D721Med (cell line): Measurements from ENCODE around the gene TMEM200C.

Source experiments
- DNase-seq: peaks from one replicate; pipeline ENCODE4 v3.0.0; 2011; ENCODE audit warnings: low spot score; ENCODE audit not compliant: insufficient read length
- FAIRE-seq: peaks from 2 replicates; lab custom pipeline; 2011; peaks lifted over from hg19 to GRCh38; lab: Jason Lieb, UNC
- TF ChIP-seq, protein P1 (sequence below): IDR thresholded peaks from 2 replicates; pipeline ENCODE4 v1.5.1; 2012; ENCODE audit warnings: mild to moderate bottlenecking, control low read depth; ENCODE audit not compliant: insufficient read depth; ENCODE audit errors: missing control alignments

The TMEM200C gene

DNA sequence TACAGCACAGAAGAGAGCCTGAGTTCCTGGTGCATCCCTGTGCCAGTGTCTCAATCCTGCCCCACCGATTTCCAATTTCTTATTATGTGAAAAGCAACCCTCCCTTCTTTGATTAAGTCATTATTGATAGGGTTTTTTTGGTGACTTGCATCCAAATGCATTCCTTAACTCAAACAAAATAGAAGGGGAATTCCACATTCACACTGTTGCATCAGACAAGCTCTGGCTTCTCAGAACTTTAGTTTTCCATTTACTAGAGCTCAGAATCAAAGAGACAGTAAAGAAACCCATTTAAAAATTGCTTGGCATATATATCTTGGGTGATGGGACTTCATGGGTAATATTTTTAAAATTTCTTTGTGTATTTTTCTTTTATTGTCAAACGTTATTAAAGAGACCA is 13.8 kb upstream of the TMEM200C start:
- DNase-seq (no peak), FAIRE-seq (no peak)
- TF ChIP-seq, protein P1, sequence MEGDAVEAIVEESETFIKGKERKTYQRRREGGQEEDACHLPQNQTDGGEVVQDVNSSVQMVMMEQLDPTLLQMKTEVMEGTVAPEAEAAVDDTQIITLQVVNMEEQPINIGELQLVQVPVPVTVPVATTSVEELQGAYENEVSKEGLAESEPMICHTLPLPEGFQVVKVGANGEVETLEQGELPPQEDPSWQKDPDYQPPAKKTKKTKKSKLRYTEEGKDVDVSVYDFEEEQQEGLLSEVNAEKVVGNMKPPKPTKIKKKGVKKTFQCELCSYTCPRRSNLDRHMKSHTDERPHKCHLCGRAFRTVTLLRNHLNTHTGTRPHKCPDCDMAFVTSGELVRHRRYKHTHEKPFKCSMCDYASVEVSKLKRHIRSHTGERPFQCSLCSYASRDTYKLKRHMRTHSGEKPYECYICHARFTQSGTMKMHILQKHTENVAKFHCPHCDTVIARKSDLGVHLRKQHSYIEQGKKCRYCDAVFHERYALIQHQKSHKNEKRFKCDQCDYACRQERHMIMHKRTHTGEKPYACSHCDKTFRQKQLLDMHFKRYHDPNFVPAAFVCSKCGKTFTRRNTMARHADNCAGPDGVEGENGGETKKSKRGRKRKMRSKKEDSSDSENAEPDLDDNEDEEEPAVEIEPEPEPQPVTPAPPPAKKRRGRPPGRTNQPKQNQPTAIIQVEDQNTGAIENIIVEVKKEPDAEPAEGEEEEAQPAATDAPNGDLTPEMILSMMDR, result no peak

DNA sequence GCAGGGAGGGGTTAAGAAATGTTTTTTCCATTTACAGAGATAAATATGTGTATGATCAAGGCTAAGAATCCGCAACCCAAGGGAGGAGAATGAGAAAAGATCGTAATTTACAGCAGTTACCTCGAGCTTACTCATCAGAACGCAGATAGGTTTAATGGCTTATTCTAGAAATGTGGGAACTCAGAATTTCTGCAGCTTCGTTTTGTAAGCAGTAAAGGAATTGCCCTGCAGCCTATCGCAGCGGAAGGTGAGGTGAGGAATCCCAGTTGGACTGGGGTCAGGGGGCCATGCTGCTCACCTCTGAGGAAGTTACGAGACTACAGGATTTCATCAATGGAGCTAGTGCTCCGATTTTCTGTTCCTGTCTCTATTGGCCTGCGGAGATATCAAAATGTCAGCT is 8.1 kb upstream of the TMEM200C start:
- DNase-seq, result no peak
- no peak for FAIRE-seq

DNA sequence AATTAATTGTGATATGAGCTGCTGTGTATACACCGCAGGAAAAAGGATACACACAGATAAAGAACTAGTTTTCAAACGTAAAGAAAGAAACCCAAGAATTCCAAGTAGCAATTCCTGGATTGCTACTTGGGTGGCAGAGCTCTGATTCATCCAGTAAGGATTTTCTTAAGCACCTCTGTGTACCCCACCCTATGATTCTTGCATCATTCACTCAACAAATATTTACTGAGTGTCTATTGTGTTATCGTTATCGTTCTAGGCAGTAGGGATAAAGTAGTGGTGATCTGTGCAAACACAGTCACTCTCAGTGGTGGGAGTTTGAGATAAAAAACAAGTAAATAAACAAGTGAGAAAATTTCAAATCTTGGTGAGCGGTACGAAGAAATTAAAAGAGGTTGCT is 4.9 kb upstream of the TMEM200C start:
- TF ChIP-seq, protein P1, result no peak
- DNase-seq (no peak), FAIRE-seq (no peak)

More for the DNA sequence above, 8.1 kb upstream of the TMEM200C start:
- TF ChIP-seq, protein P1, result no peak

DNA sequence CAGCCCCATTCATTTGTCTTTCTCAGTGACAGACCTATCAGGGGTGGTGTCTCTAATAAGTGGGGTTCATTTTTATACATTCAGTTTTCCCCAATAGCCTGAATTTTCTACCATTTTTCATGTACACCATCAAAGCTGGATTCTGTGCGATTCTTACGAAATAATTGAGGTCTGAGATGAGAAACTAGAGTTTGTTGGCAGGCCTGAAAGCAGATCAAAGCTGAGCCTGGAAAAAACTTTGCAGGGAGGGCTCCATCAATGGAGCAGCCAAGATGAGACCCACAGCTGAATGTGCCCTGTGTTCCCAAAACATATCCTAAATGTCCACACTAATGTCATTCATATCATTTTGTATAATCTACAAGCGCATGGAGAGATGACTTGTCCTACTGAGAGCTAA is 4.5 kb upstream of the TMEM200C start:
- TF ChIP-seq, protein P1, result no peak
- DNase-seq, result no peak
- no peak for FAIRE-seq

DNA sequence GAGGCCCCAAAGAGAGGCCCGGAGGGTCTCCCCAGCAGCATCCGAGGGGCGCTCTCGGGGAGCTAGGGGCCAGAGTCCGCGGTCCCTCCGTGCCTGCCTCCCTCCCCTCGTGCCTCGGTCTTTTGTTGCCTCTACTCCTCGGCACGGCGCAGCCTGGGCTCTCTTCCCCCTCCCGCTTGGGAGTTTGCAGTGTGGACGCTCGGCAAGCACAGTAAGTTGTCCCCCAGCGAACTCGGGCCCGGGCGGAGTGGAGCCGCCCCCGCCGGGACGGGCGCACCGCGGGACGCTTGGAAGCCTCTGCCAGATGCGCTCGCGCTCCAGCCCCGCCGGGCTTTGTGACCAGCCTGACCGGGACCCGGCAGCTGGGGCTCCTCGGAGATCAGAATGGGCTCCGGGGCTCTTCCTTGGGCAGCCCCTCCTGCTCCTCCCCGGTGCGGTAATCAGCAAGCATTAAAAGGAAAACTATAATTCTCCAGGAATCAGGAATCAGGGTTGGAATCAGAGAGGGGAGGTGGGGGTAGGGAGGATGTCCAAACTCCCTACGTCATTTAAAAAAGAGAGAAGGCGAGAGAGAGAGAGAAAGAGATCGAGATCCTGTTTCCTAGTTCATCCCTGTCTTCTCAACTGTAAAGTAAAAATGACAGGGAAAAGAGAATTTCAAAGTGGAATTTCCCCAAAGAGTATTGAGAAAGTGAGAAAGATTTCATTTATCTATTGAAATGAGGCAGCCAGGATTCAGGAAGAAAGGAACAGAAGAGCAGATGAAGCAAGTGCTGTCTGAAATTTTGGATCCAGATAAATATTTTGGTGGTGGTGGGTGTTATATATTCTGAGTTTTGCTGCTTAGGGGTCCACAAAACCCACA is 786 bp upstream of the TMEM200C start:
- DNase-seq (no peak), FAIRE-seq (no peak)
- TF ChIP-seq, protein P1, result no peak

DNA sequence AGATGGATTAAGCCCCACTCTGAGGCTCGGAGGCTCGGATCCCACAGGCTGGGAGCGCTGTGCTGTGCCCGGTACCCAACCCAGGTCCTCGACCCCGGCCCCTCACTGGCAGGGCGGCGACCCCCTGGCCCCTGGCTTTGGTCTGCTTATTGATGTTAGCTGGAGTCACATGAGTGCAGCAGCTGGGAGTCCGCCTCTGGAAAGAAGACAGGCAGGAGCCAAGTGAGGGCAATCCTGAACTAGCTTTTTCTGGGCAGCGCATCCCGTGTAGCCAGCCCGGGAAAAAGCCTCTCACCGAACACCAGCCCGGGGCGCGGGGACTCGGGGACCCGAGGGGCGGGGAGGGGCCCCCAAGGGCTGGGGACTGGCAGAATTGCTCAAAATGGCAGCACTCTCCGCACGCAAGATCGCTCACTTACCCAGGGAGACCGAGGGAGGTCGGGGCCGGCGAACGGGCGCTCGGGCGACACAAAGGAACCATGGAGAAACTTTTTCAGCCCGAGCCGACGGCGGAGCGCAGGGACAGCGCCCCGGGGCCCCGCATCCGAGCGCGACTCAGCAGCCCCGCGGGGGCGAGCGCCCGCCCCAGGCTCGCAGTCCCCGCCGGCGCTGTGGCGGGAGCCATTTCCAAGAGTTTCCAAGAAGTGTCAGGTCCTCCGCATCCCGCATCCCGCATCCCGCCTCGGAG is 567 bp downstream of the TMEM200C start:
- FAIRE-seq (no peak), DNase-seq (no peak)
- TF ChIP-seq, protein P1, result no peak
